ENCODE measurements around the gene CPEB4.

Gene CPEB4

GRCh38 chr5:173953528-173954090, 65.5 kb downstream of the CPEB4 start:
- no peak for DNase-seq

GRCh38 chr5:173954671-173955521, 66.7 kb downstream of the CPEB4 start:
- no peak for DNase-seq

GRCh38 chr5:173960986-173961385, 72.8 kb downstream of the CPEB4 start:
- DNase-seq, result no peak

- DNase-seq, result no peak
Observed at GRCh38 chr5:173961418-173961817, 73.3 kb downstream of the CPEB4 start.

GRCh38 chr5:173962436-173962972, 74.4 kb downstream of the CPEB4 start:
- no peak for DNase-seq

GRCh38 chr5:173963182-173963838, 75.2 kb downstream of the CPEB4 start:
- no peak for DNase-seq

GRCh38 chr5:173963867-173964441, 75.8 kb downstream of the CPEB4 start:
- DNase-seq, result no peak

DNA sequence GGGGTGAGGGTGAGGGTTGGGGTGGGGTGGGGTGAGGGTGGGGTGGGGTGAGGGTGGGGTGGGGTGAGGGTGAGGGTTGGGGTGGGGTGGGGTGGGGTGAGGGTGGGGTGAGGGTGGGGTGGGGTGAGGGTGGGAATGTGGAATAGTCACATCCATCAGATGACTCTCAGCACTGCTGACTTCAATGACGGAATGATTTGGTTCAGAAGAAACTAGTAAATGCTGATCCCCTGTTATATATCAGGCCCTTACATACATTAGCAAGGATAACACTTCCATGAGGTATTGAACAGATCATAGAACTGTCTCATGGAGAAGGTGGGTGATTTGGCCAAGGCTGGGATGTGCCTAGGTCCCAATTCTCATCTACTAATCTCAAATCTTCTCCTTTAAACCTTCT, 76.4 kb downstream of the CPEB4 start:
- DNase-seq, result no peak

- no peak for DNase-seq
Observed at GRCh38 chr5:173967241-173967640, 79.1 kb downstream of the CPEB4 start.

GRCh38 chr5:173968154-173968797, 80.1 kb downstream of the CPEB4 start:
- DNase-seq, result no peak

DNA sequence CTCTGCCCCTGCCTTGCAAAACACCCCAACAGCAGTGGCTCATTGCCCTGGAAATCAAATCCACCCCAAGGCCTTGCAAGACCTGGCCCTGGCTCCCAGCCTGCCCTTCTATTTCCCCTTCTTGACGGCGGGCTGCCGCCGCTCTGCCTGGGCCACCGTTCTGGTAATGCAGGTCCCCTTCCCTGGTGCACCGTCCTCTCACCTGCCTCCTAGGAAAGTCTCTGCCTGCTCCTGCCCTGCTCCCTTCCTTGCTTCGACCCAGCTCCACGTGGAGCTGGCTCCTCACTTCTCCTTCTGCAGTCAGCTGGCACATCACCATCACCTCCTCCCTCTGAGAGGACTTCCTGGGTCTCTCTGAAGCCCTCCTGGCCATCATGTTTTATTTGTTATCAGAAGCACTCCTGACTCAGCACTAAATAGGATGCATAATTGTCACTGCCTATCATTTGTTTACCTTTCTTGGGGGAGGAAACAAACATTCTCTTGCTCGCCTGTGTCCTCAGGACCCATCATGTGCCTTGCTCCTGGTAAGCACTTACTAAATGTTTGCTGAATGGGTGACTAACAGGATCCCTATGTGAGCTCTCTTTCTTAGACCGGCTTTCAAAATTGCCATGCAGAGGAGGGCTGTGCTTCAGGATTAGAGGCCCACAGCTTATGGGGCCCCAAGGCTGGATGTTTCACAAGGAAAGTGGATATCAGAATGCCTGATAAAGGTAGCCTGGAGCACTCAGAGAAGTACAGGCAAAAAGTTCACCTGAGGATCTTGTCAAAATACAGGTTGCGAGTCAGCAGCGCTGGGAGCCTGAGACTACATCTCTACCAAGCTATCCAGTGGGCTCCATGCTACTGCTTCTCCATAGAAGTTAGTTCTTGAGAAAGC, 81.3 kb downstream of the CPEB4 start:
- no peak for DNase-seq

DNA sequence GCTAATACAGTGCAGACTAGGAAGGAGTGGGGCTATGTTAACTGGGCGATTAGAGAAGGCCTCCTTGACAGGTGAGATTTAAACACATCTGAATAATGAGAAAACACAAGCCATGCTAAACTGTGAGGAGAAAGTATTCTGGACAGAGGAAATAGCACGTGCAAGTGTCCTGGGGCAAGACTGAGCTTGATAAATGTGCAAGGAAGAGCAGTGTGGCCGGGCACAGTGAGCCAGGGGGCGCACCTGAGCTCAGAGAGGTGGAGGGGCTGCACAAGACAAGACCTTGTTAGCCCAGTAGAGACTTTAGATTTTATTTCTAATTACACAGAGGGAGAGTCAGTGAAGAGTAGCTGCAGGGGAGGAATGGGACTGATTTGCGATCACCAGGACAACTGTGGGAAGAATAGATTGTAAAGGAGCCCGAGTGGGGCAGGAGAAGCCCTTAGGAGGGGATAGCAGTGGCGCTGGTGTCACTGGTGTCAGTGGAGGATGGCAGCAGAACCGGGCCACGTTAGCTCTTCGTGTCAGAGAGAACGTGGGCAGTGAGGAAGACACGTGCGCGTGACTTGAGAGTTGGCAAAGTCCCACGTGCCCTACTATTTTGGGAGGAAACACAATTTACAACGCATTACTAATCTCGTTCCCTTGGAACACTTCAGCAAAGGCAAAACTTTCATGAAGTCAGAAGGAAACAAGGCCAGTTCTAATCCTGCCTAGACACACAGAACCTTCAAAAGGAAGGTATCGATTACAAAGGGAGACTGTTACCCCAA, 82.9 kb downstream of the CPEB4 start:
- no peak for DNase-seq

DNA sequence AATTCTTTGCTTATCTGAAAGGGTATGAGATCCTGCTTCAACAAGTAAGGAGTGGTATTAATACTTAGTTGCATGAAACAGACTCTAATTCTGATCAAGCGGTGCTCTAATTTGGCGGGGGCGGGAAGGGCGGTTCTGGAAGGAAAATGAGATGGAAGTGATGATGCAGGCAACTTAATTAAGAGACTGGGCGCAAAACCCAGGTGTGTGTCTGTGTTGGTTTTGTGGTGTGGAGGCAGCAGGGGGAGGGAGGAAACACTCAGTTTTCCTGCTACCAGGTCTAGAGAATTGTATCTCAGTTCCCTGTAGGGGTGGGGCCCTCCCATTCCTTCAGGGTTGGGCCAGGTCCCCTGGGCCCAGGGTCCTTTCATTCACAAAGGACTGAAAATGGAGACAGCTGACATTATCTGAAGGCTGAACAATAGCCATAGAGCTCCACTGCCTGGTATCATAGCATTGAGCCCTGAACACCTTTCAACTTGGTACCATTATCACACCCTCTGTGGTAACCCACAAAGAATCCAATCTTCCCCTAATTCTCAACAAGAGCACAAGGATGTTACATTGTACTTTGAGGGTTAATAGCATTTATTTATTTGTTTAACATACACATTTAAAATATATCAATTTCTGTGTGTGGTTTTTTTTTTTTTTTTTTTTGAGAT, 83.7 kb downstream of the CPEB4 start:
- DNase-seq, result no peak

GRCh38 chr5:173972607-173972924, 84.4 kb downstream of the CPEB4 start:
- no peak for DNase-seq

DNA sequence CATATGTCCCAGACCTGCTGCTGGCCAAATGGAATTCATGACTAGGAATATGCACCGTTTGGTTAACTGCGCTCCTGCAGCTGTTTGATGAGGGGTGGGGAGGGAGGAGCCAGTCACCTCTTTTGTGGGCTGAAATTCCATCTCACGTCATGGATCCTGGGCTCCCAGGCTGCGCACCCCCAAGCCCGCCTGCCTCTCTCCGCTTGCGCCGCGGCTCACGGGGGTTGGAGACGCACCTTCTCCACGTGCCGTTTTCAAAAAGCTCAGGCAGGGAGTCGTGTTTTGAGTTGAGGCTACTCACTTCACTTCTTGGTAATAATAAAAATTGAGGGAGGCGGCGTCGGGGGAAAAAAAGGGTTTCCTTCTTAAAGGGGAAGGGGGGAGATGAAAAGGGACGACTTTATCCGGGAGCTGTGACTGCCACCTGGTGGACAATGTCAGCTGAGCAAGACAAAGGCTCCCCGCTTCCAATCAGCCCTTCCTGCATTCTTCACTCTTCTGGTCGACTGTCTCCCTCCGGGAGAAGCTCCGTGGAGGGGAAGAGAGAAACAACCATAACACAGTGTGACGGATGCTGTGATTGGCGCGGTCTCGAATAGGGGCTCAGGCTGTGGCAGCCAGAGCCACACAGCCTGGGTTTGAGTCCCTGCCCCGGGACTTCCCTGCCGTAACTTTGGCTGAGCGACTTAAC, 84.9 kb downstream of the CPEB4 start:
- no peak for DNase-seq

- no peak for DNase-seq
Observed at GRCh38 chr5:173973616-173973969, 85.4 kb downstream of the CPEB4 start.

DNA sequence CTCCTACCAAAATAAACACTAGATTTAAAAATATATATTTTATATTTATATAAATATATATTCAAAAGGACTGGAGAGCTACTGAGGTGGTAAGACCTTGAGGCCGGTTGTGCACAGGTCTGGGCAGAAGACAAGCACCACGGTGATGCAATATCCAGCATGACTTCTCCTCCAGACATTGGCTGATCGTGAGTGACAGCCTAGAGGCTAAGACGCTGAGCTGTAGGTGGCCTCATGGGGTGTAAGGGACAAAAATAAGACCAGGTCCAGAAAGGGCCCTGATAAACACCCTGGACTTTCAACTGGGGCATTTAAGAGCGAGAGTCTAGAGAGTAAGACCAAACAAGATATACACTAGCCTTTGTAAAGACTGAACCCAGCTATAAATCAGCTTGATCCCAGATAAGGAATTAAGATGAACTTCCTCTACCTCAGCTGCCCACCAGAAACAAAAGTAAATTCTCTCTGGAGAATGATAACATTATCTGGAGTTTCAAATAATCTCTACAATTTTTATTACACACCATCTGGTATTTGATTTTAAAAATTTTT, 86.6 kb downstream of the CPEB4 start:
- DNase-seq, result no peak

GRCh38 chr5:173981185-173981761, 93.1 kb downstream of the CPEB4 start:
- DNase-seq, result no peak

GRCh38 chr5:173984218-173984617, 96.1 kb downstream of the CPEB4 start:
- DNase-seq, result no peak
